ENCODE measurements around the gene WDR27.

WDR27 gene

GRCh38 chr6:169556758-169557548 is 144.9 kb downstream of the WDR27 start:
- Histone ChIP-seq H3K4me1 (ENCODE audit: control insufficient read depth, low read depth, low read length) (no peaks in the 10 kb centered on the region), H2AK5ac (ENCODE audit: low read length) (no peak overlapping the region), H3K4me3 (ENCODE audit: low read length) (no peak overlapping the region), H3K9ac (ENCODE audit: low read length) (no peak overlapping the region), H3K27ac (ENCODE audit: low read depth, low read length) (no peak overlapping the region), H4K5ac (ENCODE audit: low read length) (no peak overlapping the region), H4K8ac (ENCODE audit: low read depth, low read length) (no peak overlapping the region), H3K18ac (ENCODE audit: low read length) (no peak overlapping the region), H2BK5ac (ENCODE audit: low read length) (no peak overlapping the region), H2BK120ac (ENCODE audit: low read depth, low read length) (no peak overlapping the region), H3K36me3 (ENCODE audit: control insufficient read depth, insufficient read depth, low read length) (no peaks in the 10 kb centered on the region), H3K4ac (ENCODE audit: low read depth, low read length) (no peak overlapping the region), H3K27me3 (ENCODE audit: insufficient read depth, low read length, poor library complexity) (no peaks in the 10 kb centered on the region), H3K79me2 (ENCODE audit: control insufficient read depth, insufficient read depth, low read length) (no peaks in the 10 kb centered on the region), H3K56ac (ENCODE audit: low read length) (no peak overlapping the region), H3K79me1 (ENCODE audit: low read length) (no peaks in the 10 kb centered on the region), H3K4me2 (ENCODE audit: low read length) (no peak overlapping the region), H2BK15ac (replicated peaks; ENCODE audit: low read depth) (no peak overlapping the region), H3K23ac (ENCODE audit: low read length) (no peak overlapping the region)
- no peak for DNase-seq
- no CpG with 5 or more reads among the region's 13 CpGs for WGBS (ENCODE audit: extremely low coverage, insufficient coverage, low lambda C conversion rate)

- DNase-seq, result no peak
- no CpG with 5 or more reads among the region's 5 CpGs for WGBS (ENCODE audit: extremely low coverage, insufficient coverage, low lambda C conversion rate)
These were observed 145.7 kb downstream of the WDR27 start for GRCh38 chr6:169555971-169556617.

GRCh38 chr6:169545982-169546381 is 155.8 kb downstream of the WDR27 start:
- H3K23ac ChIP-seq (ENCODE audit: low read length), result no peak overlapping the region
- no peak overlapping the region for H3K27ac ChIP-seq (ENCODE audit: low read depth, low read length)
- H4K8ac ChIP-seq (ENCODE audit: low read depth, low read length), result no peak overlapping the region
- H3K4me3 ChIP-seq (ENCODE audit: low read length), result no peak overlapping the region
- no peak overlapping the region for H3K4me2 ChIP-seq (ENCODE audit: low read length)
- no peak overlapping the region for H2BK15ac ChIP-seq (replicated peaks; ENCODE audit: low read depth)
- no peaks in the 10 kb centered on the region for H3K36me3 ChIP-seq (ENCODE audit: control insufficient read depth, insufficient read depth, low read length)
- H2BK5ac ChIP-seq (ENCODE audit: low read length), result no peak overlapping the region
- no peak overlapping the region for H2BK120ac ChIP-seq (ENCODE audit: low read depth, low read length)
- no peak overlapping the region for H3K18ac ChIP-seq (ENCODE audit: low read length)
- H2AK5ac ChIP-seq (ENCODE audit: low read length), result no peak overlapping the region
- DNase-seq, result no peak
- H3K4ac ChIP-seq (ENCODE audit: low read depth, low read length), result no peak overlapping the region
- H3K4me1 ChIP-seq (ENCODE audit: control insufficient read depth, low read depth, low read length), result no peaks in the 10 kb centered on the region
- no CpG with 5 or more reads among the region's 6 CpGs for WGBS (ENCODE audit: extremely low coverage, insufficient coverage, low lambda C conversion rate)
- no peak overlapping the region for H3K56ac ChIP-seq (ENCODE audit: low read length)
- no peaks in the 10 kb centered on the region for H3K79me2 ChIP-seq (ENCODE audit: control insufficient read depth, insufficient read depth, low read length)
- H4K5ac ChIP-seq (ENCODE audit: low read length), result no peak overlapping the region
- H3K9ac ChIP-seq (ENCODE audit: low read length), result no peak overlapping the region
- H3K27me3 ChIP-seq (ENCODE audit: insufficient read depth, low read length, poor library complexity), result no peaks in the 10 kb centered on the region
- H3K79me1 ChIP-seq (ENCODE audit: low read length), result no peaks in the 10 kb centered on the region

More at GRCh38 chr6:169555971-169556617, 145.7 kb downstream of the WDR27 start:
- Histone ChIP-seq H3K4me3 (ENCODE audit: low read length) (no peak overlapping the region), H2BK5ac (ENCODE audit: low read length) (no peak overlapping the region), H3K9ac (ENCODE audit: low read length) (no peak overlapping the region), H3K4me1 (ENCODE audit: control insufficient read depth, low read depth, low read length) (no peaks in the 10 kb centered on the region), H2BK15ac (replicated peaks; ENCODE audit: low read depth) (no peak overlapping the region), H3K4ac (ENCODE audit: low read depth, low read length) (no peak overlapping the region), H3K4me2 (ENCODE audit: low read length) (no peak overlapping the region), H2BK120ac (ENCODE audit: low read depth, low read length) (no peak overlapping the region), H3K36me3 (ENCODE audit: control insufficient read depth, insufficient read depth, low read length) (no peaks in the 10 kb centered on the region), H3K27me3 (ENCODE audit: insufficient read depth, low read length, poor library complexity) (no peaks in the 10 kb centered on the region), H3K79me2 (ENCODE audit: control insufficient read depth, insufficient read depth, low read length) (no peaks in the 10 kb centered on the region), H3K79me1 (ENCODE audit: low read length) (no peaks in the 10 kb centered on the region), H4K5ac (ENCODE audit: low read length) (no peak overlapping the region), H3K27ac (ENCODE audit: low read depth, low read length) (no peak overlapping the region), H4K8ac (ENCODE audit: low read depth, low read length) (no peak overlapping the region), H3K18ac (ENCODE audit: low read length) (no peak overlapping the region), H3K56ac (ENCODE audit: low read length) (no peak overlapping the region), H2AK5ac (ENCODE audit: low read length) (no peak overlapping the region), H3K23ac (ENCODE audit: low read length) (no peak overlapping the region)

- Histone ChIP-seq H4K8ac (ENCODE audit: low read depth, low read length) (no peak overlapping the region), H3K4me3 (ENCODE audit: low read length) (no peak overlapping the region), H3K4me2 (ENCODE audit: low read length) (no peak overlapping the region), H3K4me1 (ENCODE audit: control insufficient read depth, low read depth, low read length) (no peaks in the 10 kb centered on the region), H3K18ac (ENCODE audit: low read length) (no peak overlapping the region), H3K79me1 (ENCODE audit: low read length) (no peaks in the 10 kb centered on the region), H2BK5ac (ENCODE audit: low read length) (no peak overlapping the region), H3K27me3 (ENCODE audit: insufficient read depth, low read length, poor library complexity) (no peaks in the 10 kb centered on the region), H3K9ac (ENCODE audit: low read length) (no peak overlapping the region), H3K27ac (ENCODE audit: low read depth, low read length) (no peak overlapping the region), H3K36me3 (ENCODE audit: control insufficient read depth, insufficient read depth, low read length) (no peaks in the 10 kb centered on the region), H3K4ac (ENCODE audit: low read depth, low read length) (no peak overlapping the region), H2AK5ac (ENCODE audit: low read length) (no peak overlapping the region), H3K23ac (ENCODE audit: low read length) (no peak overlapping the region), H2BK120ac (ENCODE audit: low read depth, low read length) (no peak overlapping the region), H2BK15ac (replicated peaks; ENCODE audit: low read depth) (no peak overlapping the region), H3K79me2 (ENCODE audit: control insufficient read depth, insufficient read depth, low read length) (no peaks in the 10 kb centered on the region), H3K56ac (ENCODE audit: low read length) (no peak overlapping the region), H4K5ac (ENCODE audit: low read length) (no peak overlapping the region)
- DNase-seq, result no peak
These were observed 158.1 kb downstream of the WDR27 start for GRCh38 chr6:169543704-169544103.

GRCh38 chr6:169542491-169542890 is 159.3 kb downstream of the WDR27 start:
- no peak overlapping the region for H4K8ac ChIP-seq (ENCODE audit: low read depth, low read length)
- no peak overlapping the region for H3K27ac ChIP-seq (ENCODE audit: low read depth, low read length)
- H4K5ac ChIP-seq (ENCODE audit: low read length), result no peak overlapping the region
- no peak overlapping the region for H2BK5ac ChIP-seq (ENCODE audit: low read length)
- WGBS (ENCODE audit: extremely low coverage, insufficient coverage, low lambda C conversion rate), result no CpG with 5 or more reads among the region's 1 CpG
- no peak overlapping the region for H2AK5ac ChIP-seq (ENCODE audit: low read length)
- no peak overlapping the region for H3K23ac ChIP-seq (ENCODE audit: low read length)
- no peaks in the 10 kb centered on the region for H3K4me1 ChIP-seq (ENCODE audit: control insufficient read depth, low read depth, low read length)
- no peak overlapping the region for H2BK120ac ChIP-seq (ENCODE audit: low read depth, low read length)
- H3K79me1 ChIP-seq (ENCODE audit: low read length), result no peaks in the 10 kb centered on the region
- no peak overlapping the region for H3K18ac ChIP-seq (ENCODE audit: low read length)
- no peak for DNase-seq
- no peak overlapping the region for H3K4me2 ChIP-seq (ENCODE audit: low read length)
- no peak overlapping the region for H3K4me3 ChIP-seq (ENCODE audit: low read length)
- no peak overlapping the region for H3K4ac ChIP-seq (ENCODE audit: low read depth, low read length)
- H3K56ac ChIP-seq (ENCODE audit: low read length), result no peak overlapping the region
- H3K9ac ChIP-seq (ENCODE audit: low read length), result no peak overlapping the region
- no peaks in the 10 kb centered on the region for H3K36me3 ChIP-seq (ENCODE audit: control insufficient read depth, insufficient read depth, low read length)
- H3K27me3 ChIP-seq (ENCODE audit: insufficient read depth, low read length, poor library complexity), result no peaks in the 10 kb centered on the region
- H2BK15ac ChIP-seq (replicated peaks; ENCODE audit: low read depth), result no peak overlapping the region
- H3K79me2 ChIP-seq (ENCODE audit: control insufficient read depth, insufficient read depth, low read length), result no peaks in the 10 kb centered on the region
